ENCODE data around the gene UCP2.
A peak's percentile ranks its signal among the peaks of the same experiment; 100 is the strongest.
"Not testable (repeated sequence)": the region's sequence is repeated elsewhere in the genome, so short reads cannot be mapped to it uniquely, and the experiment has no call there.

The UCP2 gene

DNA sequence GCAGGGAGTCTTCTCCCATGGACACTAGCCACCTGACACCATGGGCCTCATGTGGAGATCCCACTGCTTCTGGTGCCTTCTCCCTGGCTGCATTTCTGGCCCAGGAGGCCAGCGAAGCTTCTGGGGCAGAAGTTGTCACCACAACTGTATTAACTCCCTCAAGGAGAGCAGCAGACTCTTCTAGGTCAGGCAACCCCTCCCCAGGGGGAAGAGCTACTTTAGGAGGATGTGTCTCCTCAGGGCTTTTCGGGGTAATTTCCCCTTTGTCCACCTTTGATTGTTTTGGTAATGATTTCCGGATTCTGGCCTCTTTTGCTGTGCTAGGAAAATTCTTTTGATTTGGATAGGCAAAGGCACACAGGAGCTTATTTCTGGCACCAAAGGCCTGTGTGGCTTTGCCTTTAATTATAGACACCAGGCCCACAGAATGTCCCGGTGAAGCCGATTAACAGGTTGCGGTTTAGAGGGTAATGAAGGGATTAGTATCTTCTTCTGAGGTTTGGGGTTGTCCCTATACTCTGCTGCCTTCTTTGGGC lies 8.9 kb upstream of the UCP2 start:
- no peak for DNase-seq (ENCODE audit: low spot score)

DNA sequence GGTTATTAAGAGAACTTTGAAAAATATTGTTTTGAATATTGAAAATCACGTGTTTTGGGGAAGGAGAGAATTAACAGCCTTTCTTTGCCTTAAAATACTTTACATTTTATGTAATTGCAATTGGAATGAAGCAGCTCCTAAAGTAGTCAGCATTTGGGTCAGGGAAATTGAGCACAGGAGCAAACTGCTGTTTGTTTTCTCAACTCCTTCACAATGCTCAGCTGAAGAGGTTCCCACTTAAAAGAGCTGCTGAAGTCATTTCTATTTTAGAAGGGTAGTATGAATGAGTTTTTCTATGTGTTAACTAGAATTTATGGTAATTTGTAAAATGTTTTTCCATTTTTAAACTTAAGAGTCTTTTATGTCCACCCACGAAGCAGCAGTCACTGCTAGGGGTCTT lies 8.1 kb upstream of the UCP2 start:
- DNase-seq (ENCODE audit: low spot score): no peak

DNA sequence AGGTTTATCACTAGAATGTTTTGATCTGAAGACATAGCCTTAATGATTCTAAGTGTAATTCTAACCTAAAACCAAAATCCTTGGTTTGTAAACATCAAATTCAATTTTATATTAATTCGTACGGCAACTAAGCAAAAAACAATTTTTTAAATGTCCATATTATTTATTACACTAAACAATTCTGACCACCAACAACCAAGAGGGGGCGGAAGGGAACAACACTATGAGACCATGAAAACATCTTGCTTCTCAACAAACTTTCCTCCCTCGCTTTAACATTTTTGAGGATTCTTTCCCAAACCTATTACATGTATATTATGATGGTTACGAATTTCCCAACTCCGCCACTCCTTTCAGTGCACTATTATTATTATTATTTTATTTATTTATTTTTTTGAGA lies 6.5 kb upstream of the UCP2 start:
- DNase-seq (ENCODE audit: low spot score): no peak

DNA sequence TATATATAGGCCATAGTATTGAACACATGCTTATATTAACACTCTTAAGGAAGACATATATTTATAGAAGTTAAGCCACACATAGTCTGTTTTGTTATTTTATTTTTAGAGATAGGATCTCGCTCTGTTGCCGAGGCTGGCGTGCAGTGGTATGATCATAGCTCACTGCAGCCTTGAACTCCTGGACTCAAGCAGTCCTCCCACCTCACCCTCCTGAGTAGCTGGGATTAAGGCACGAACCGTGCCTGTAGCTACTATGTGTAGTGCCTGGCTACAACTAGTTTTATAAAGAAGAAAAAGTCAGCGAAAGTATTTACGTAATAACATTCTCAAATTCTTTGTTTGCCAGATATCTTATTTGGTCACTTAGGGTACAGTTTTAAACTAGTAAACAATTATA lies 5.6 kb upstream of the UCP2 start:
- DNase-seq (ENCODE audit: low spot score): no peak

DNA sequence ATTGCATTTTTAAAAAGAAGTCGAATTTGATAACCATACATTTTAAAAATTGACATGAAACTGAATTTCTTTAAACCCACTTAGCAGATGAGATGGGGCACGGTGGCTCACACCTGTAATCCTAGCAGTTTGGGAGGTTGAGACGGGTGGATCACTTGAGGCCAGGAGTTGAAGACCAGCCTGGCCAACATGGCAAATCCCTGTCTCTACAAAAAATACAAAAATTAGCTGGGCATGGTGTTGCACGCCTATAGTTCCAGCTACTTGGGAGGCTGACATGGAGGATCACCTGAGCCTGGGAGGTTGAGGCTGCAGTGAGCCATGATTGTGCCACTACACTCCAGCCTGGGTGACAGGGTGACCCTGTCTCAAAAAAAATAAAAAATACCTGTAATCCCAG lies 3.0 kb upstream of the UCP2 start:
- DNase-seq (ENCODE audit: low spot score): not testable (repeated sequence)

DNA sequence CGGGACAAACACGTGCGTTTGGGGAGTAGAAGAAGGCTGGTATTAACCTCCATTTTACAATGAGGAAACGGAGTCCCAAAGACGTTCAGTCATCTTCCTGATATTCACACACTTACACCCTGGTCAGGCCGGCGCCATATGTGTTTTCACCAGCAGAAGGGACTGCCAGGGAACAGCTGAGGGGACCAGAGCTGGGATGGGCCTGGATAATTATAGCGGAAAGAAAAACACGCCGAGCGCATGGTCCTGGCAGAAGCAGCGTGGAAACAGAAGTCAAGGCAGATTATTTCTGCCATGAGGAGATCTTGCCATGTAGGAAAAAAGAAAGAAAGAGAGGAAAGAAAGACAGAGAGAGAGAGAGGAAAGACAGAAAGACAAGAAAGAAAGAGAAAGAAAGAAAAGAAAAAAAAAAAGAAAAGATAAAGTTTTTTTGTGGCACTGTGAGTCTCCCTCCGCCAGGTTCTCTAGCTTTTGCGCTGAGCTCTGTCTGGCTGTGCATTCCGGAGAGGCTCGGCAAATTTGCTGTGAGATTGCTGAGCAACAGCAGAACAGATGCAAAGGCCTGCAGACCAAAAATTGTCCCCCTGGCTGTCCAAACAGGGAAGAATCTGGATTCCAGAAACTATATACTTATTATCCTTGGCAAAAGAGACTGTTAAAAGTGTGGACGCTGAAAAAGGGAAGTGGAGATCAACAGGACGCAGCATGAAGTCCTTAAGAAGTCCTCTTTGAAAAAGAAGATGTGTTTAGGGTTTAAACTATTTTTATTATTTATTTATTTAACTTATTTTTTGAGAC lies 1.3 kb upstream of the UCP2 start:
- DNase-seq (ENCODE audit: low spot score): no peak

DNA sequence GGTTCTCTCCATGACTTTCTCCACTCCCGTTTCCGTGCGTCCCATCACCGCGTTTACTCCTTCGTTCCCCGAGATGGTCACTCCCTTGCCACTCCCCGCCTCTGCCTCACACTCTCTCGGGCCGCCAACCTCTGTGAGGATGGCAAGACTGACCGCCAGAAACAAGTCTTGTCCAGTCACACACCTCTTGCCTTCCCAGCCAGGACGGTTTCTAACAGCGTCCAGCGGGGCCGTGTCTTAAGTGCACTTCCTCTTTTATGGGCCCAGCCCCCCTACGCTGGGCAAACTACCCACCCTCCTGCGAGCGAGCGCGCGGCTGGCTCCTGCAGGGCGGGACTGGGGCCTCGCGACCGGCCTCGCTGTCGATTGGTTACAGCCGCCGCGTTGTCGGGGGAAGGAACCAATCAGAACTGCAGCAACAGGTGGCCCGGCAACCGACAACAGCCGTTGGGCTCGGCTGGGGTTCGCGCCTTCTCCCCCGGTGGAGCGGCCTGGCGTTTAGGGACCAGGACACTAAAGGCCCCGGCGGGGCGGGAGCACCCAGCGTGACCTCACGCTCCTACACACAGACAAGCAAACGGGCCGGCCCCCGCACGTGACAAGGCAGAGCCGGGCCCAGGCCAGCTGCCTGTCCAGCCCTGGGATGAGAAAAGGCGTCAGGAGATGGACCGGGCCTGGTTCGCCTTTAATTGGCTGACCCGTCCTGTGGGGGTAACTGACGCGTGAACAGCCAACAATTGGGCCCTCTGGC lies 522 bp upstream of the UCP2 start:
- DNase-seq (ENCODE audit: low spot score): peak; percentile 75

DNA sequence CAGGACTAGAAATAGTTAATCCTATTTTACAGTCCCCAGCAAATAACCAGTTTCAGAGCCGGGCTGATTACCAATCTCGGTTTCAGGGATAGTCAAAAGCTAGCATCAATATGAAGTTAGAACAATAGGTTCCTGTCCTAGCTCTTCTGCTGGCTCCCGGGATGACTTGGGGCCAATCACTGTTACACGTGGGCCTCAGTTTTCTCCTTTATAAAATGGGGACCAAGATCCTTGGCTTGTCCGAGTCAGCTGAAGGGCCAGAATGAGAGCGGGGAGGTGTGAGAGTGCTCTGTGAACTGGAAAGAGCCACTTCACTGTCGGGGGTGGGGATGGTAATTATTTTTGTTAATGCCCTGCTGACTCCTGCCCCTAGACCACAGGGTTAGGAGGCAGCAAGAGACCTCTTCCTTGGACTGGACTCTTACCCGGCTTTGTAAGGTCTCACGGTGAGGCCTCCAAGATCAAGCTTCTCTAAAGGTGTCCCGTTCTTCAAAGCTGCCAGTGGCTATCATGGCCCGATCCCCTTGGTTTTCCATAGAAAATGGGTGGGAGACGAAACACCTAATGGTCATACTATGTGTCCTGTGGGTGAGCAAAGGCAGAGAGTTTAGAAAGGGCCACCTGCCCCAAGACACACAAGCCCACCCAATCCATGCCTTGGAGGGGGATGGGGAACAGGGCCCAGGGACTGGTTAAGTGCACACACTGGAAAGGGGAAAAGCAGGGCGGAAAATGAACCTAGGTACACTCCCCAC lies 1.4 kb downstream of the UCP2 start:
- DNase-seq (ENCODE audit: low spot score): no peak

DNA sequence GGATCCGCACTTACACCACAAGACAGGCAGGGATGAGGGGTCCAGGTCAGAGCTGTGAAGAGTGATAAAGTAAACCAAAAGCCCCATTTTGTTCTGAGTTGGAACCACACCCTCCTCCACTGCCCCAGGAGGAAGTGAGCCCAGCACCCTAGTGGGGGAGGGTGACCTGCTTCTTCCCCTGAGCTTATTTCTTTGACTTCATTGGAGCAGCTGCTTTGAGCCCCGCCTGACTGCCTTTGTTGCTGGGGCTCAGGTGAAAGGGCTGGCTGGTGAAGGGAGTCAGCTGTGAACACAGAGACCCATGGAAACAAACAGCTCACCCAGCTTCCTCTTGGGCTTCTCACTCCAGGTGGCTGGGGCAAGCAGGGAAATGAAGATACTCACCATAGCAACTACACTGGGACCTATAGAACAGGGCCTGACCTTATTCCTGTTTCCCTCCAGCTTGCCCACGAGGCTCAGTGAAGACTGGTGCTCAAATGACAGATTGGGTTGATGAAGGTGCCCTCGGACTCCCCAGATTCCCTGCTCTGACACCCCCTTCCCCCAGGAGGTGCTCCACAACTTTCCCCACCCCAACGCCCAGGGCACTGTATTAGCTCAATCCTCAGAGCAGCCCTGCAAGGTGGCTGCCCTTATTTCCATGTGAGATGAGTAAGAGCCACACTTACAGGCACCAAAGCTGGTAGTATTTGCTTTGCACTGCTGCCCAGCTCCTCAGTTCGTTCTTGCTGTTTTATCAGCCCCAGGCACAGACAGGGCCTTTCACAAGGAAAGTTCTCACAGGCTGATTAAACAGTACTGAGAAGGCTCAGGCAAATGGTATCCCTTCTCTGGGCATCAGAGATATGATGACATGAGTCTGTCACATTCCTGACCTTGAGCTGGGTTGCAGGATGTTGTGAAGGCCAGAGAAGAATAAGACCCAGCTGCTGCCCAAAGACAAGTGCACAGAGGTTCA lies 2.4 kb downstream of the UCP2 start:
- DNase-seq (ENCODE audit: low spot score): no peak

DNA sequence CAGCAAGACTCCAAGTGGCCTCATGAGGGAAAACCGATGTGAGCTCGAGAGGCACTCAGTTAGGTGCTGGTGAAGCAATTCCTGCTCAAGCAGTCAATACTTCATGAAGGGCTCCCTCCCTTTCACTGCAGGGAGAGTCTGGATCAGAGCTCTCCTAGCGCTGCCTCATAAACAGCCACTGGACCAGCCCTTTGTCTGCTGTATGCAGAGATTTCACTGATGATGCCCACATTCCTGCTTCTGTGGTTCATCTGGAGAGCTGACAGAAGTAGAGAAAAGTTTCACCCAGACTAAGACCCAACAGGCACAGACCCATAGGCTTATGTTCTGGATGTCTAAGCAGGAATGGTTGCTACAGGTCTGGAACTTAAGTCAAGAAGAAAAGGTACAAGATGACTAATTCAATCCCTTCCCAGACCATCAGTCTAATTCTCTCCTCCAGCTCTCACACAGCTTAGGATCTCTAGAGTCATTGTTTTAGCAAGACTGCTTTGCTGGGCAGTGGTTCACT lies 4.0 kb downstream of the UCP2 start:
- DNase-seq (ENCODE audit: low spot score): no peak

DNA sequence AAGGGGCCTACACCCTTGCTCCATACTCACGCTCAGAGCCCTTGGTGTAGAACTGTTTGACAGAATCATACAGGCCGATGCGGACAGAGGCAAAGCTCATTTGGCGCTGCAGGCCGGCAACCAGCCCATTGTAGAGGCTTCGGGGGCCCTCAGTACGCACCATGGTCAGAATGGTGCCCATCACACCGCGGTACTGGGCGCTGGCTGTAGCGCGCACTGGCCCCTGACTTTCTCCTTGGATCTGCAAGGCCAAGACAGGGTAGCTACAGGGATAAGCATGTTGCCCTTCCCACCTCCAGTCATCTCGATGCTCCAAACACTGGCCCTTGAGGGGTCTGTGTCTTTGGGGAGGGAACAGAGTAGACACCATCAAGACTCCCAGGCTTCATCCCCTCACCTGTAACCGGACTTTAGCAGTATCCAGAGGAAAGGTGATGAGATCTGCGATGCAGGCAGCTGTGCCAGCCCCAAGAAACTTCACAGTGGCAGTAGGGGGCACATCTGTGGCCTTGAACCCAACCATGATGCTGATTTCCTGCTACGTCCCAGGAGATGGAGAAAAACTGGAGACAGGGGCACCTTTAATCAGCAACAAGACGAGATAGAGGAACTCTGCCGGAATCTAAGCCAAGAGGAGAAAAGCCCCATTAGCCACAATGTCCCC lies 4.7 kb downstream of the UCP2 start:
- no peak for DNase-seq (ENCODE audit: low spot score)

DNA sequence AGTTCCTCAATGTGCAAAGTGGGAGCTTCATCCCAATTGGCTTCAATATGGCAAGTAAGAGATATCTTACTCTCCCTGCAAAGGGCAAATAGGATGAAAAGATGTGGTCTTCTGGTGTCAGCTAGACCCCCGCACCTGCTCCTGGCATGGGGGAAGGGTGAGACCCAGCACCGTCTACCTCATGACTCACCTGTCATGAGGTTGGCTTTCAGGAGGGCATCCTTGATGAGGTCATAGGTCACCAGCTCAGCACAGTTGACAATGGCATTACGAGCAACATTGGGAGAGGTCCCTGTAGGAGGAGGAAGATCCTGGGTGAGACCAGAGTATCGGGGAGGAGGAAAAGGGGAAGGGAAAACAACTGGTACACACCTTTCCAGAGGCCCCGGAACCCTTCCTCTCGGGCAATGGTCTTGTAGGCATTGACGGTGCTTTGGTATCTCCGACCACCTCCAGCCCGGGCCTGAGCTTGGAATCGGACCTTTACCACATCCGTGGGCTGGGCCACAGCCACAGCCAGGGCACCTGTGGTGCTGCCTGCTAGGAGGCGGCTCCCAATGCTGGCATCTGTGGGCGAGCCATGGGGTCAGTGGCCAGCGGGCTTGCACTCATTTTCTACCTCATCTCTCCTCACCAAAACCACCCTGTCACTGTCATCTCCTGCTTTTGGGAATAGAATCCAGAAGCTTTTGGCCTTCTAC lies 6.0 kb downstream of the UCP2 start:
- no peak for DNase-seq (ENCODE audit: low spot score)

DNA sequence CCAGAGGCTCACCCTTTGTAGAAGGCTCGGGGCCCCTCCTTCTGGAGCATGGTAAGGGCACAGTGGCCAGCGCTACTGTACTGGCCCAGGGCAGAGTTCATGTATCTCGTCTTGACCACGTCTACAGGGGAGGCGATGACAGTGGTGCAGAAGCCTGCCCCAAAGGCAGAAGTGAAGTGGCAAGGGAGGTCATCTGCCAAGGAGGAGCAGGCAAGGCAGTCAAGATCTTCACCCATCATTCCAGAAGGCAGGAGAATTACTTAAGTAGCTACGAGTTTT lies 7.2 kb downstream of the UCP2 start:
- no peak for DNase-seq (ENCODE audit: low spot score)

DNA sequence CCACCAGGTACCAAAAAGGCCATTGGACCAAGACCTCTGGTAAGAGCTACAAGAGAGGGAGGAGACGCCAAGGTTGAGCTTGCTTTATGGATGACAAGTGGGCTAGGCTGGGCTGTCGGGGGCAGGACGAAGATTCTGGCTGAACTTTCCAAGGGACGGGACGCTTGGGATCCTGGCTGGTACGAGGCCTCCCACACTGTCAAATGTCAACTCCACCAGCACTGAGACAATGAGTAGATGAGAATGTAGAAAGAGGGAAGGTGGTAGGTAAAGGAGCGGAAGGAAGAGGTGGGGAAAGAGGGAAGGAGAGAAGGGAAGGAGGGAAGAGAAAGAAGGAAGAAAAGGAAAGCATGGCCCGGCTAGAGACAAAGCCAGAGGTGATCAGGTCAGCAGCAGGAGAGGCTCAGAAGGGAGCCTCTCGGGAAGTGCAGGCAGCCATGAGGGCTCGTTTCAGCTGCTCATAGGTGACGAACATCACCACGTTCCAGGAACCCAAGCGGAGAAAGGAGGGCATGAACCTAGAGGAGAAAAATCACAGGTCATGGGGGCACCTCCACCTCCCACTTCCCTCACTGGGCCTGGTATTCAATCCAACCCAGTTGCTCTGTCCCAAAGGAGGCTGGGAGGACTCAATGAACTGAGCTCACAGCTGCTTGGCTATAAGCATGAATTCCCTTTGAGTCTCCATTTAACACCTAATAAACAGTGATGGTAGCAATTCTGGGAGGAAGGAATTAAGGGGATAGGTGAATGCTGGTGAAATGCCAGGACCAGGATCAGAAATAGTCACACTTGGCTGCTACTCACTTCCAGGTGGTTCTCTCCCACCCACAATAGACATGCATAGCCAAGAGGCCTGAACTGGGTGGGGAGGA lies 7.8 kb downstream of the UCP2 start:
- DNase-seq (ENCODE audit: low spot score): no peak

DNA sequence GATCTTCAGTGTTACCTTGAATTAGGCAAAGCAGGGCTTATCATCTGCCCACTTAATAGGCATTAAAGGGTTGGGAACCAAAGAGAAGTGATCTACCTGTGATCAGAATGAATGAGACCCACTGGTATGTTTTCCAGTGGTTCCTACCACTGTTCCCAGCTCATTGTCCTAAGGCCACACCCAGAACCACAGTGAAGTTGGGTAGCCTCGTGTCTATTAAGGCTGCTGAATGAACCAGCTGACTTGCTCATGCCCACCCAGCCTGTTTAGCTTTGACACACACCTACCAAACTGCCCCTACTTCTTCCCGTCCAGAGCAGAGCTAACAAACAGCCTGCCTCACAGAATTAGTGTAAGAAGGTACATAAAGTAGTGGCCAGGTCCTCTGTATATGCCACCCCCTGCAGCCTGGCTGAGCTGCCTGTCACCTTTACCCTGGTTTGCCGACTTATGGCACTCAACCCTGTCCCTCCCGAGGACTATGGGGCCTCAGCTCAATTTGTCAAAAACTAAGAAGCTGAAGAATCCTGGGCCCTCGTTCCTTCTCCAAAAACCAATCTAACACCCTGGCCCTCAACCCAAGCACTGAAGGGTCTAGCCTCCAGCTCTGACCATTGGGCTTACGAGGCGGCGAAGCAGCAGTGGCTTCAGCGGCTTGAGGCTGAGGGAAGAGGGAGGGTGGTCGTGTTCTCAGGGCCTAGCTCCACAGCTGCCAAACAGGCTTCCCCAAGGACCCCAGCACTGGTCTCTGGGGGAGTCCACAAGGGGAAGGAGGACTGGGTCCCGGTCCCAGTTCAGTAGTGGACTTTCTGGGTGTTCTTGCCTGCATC lies 9.8 kb downstream of the UCP2 start:
- DNase-seq (ENCODE audit: low spot score): no peak

DNA sequence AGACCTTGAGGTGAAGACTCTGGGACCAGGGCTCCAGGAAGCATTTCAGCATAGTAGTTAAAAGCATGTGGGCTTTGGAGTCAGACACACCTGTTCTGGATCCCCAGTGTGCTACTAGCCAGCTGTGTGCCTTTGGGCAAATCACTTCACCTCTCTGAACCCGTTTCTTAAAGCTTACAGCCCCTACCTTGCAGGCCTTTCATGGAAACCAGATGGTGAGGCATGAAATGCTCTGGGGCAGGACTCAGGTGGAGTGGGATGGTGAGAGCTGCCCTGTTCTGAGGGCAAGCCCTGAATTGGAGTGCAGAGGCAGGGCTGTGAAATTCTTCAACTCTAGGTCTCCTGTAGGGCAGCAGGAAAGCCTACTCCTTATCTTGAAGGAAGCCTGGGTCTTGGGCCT lies 10.5 kb downstream of the UCP2 start:
- DNase-seq (ENCODE audit: low spot score): no peak

DNA sequence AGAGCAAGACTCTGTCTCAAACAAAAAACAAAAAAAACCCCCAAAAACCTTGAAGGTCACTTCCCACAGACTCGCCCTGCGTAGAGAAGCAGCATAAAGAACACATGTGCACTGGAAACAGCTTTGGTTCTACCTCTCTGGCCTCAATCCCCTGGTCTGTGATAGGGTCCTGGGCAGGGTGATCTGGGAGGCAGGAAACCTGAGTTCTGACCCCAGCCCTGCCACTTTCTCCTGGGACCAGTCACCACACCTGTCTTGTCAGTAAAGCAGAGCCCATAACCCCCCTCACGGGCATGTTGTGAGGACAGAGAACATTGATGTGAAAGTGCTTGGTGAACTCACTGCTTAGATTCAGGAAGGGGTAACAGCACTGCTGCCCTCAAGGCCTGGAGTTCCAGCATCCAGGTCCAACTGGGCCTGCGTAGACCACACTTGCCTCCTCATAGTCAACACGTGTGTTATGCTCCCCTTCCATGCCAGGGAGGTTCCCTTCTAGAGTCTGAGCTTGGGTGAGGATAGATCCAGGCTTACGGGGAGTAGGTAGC lies 11.4 kb downstream of the UCP2 start:
- DNase-seq (ENCODE audit: low spot score): no peak
